Natural killer cell treated with Interleukin-12 subunit alpha and Interleukin-12 subunit beta and Interleukin-15 and Interleukin-18, amount 100 ng/mL, for 72 hours (primary cell): ENCODE data around the gene HUNK. TPM values are rescaled to one million over a fixed set of nuclear protein-coding genes. Genes with fewer than 3 reads are reported as not detected.

Experiments
- ATAC-seq, 2 donors: fragments of 150-1000 bp; cut with Tn5 transposase in 1 of 2; sonication (Bioruptor Pico), chemical (Tn5 transposase) in 1 of 2; 2 replicates each; pipeline ENCODE4 v1.10.0; 2021
- DNase-seq: peaks from one replicate; pipeline ENCODE4 v3.0.0; 2022; ENCODE audit warnings: low spot score
- H3K27ac Mint-ChIP-seq, 2 donors: 1 replicate in 1 of 2; 2 replicates in 1 of 2; pipeline ENCODE4 v1.8.0; 2022; ENCODE audit warnings: mixed read lengths in 2 of 2, mild to moderate bottlenecking in 1 of 2, moderate library complexity in 1 of 2
- H3K27me3 Mint-ChIP-seq, 2 donors: 1 replicate in 1 of 2; 2 replicates in 1 of 2; pipeline ENCODE4 v1.8.0; 2022; ENCODE audit warnings: mixed read lengths in 2 of 2
- H3K36me3 Mint-ChIP-seq: one replicate; pipeline ENCODE4 v1.8.0; 2022; ENCODE audit warnings: mixed read lengths
- H3K4me1 Mint-ChIP-seq, 2 donors: 1 replicate in 1 of 2; 2 replicates in 1 of 2; pipeline ENCODE4 v1.8.0; 2022; ENCODE audit warnings: low read depth in 2 of 2, mixed read lengths in 2 of 2, mild to moderate bottlenecking in 1 of 2
- H3K4me3 Mint-ChIP-seq: one replicate; pipeline ENCODE4 v1.8.0; 2022; ENCODE audit warnings: mixed read lengths
- H3K9me3 Mint-ChIP-seq: 2 replicates; pipeline ENCODE4 v1.8.0; 2022; ENCODE audit warnings: mixed read lengths
- total RNA-seq, 2 donors: library from RNA; stranded (reverse); gene quantifications; one replicate each; pipeline ENCODE4 v1.2.3, GENCODE V29; 2022

Gene HUNK
- under 1 TPM in 1 of 2 donors, not detected in 1; 0.07 TPM for total RNA-seq

- ATAC-seq: peak; percentile 17
- DNase-seq: no peak
Observed at GRCh38 chr21:31872452-31873274, at the start of gene HUNK. Gene HUNK (plus strand): TSS chr21:31873020. CDS start chr21:31873675, 655 bp downstream.

GRCh38 chr21:31829736-31830472, 42.9 kb upstream of the HUNK start:
- no peak for DNase-seq
- ATAC-seq: no peak
- Mint-ChIP-seq H3K27ac (no peak overlapping the region), H3K9me3 (no peaks in the 10 kb centered on the region), H3K36me3 (no peaks in the 10 kb centered on the region), H3K27me3 (peaks cover 14 to 25% of the 10 kb centered on the region in 2 donors), H3K4me1 (no peaks in the 10 kb centered on the region), H3K4me3 (no peak overlapping the region)

More at GRCh38 chr21:31872452-31873274, at the start of gene HUNK:
- H3K9me3 Mint-ChIP-seq: no peaks in the 10 kb centered on the region
- no peak within 1 kb of the TSS for H3K27ac Mint-ChIP-seq
- H3K4me1 Mint-ChIP-seq: peaks cover 0 to 5% of the 10 kb centered on the region in 2 donors
- peaks cover 41 to 49% of the 10 kb centered on the region in 2 donors for H3K27me3 Mint-ChIP-seq
- H3K36me3 Mint-ChIP-seq: no peaks in the 10 kb centered on the region
- peak within 1 kb of the TSS; percentile 34 for H3K4me3 Mint-ChIP-seq

- Mint-ChIP-seq H3K9me3 (no peaks in the 10 kb centered on the region), H3K27me3 (peaks cover 14 to 27% of the 10 kb centered on the region in 2 donors), H3K4me1 (no peaks in the 10 kb centered on the region), H3K4me3 (no peak overlapping the region), H3K36me3 (no peaks in the 10 kb centered on the region), H3K27ac (no peak overlapping the region)
- no peak for DNase-seq
- ATAC-seq: no peak
Observed at GRCh38 chr21:31830701-31831100, 42.1 kb upstream of the HUNK start.

GRCh38 chr21:31837041-31837440, 35.8 kb upstream of the HUNK start:
- H3K27ac Mint-ChIP-seq: no peak overlapping the region
- no peak for DNase-seq
- no peak for ATAC-seq
- H3K4me3 Mint-ChIP-seq: no peak overlapping the region
- no peaks in the 10 kb centered on the region for H3K36me3 Mint-ChIP-seq
- H3K27me3 Mint-ChIP-seq: peaks cover 22 to 47% of the 10 kb centered on the region in 2 donors
- no peaks in the 10 kb centered on the region for H3K4me1 Mint-ChIP-seq
- H3K9me3 Mint-ChIP-seq: no peaks in the 10 kb centered on the region

- no peak overlapping the region for H3K27ac Mint-ChIP-seq
- H3K36me3 Mint-ChIP-seq: no peaks in the 10 kb centered on the region
- no peaks in the 10 kb centered on the region for H3K4me1 Mint-ChIP-seq
- peaks cover 20 to 47% of the 10 kb centered on the region in 2 donors for H3K27me3 Mint-ChIP-seq
- ATAC-seq (no peak), DNase-seq (no peak)
- no peaks in the 10 kb centered on the region for H3K9me3 Mint-ChIP-seq
- no peak overlapping the region for H3K4me3 Mint-ChIP-seq
Observed at GRCh38 chr21:31837618-31838390, 35.0 kb upstream of the HUNK start.

GRCh38 chr21:31838586-31839355, 34.0 kb upstream of the HUNK start:
- no peak overlapping the region for H3K4me3 Mint-ChIP-seq
- no peaks in the 10 kb centered on the region for H3K36me3 Mint-ChIP-seq
- no peak overlapping the region for H3K27ac Mint-ChIP-seq
- peaks cover 21 to 56% of the 10 kb centered on the region in 2 donors for H3K27me3 Mint-ChIP-seq
- H3K9me3 Mint-ChIP-seq: no peaks in the 10 kb centered on the region
- H3K4me1 Mint-ChIP-seq: no peaks in the 10 kb centered on the region
- DNase-seq: no peak
- ATAC-seq: no peak

GRCh38 chr21:31844206-31844605, 28.6 kb upstream of the HUNK start:
- DNase-seq (no peak), ATAC-seq (no peak)
- no peaks in the 10 kb centered on the region for H3K36me3 Mint-ChIP-seq
- no peaks in the 10 kb centered on the region for H3K4me1 Mint-ChIP-seq
- H3K27ac Mint-ChIP-seq: no peak overlapping the region
- H3K4me3 Mint-ChIP-seq: no peak overlapping the region
- no peaks in the 10 kb centered on the region for H3K9me3 Mint-ChIP-seq
- H3K27me3 Mint-ChIP-seq: peaks cover 17 to 35% of the 10 kb centered on the region in 2 donors

- H3K27me3 Mint-ChIP-seq: peaks cover 15 to 33% of the 10 kb centered on the region in 2 donors
- DNase-seq (no peak), ATAC-seq (no peak)
- no peak overlapping the region for H3K4me3 Mint-ChIP-seq
- H3K36me3 Mint-ChIP-seq: no peaks in the 10 kb centered on the region
- H3K27ac Mint-ChIP-seq: no peak overlapping the region
- H3K4me1 Mint-ChIP-seq: no peaks in the 10 kb centered on the region
- H3K9me3 Mint-ChIP-seq: no peaks in the 10 kb centered on the region
Observed at GRCh38 chr21:31845151-31845729, 27.6 kb upstream of the HUNK start.

- no peak overlapping the region for H3K4me3 Mint-ChIP-seq
- H3K36me3 Mint-ChIP-seq: no peaks in the 10 kb centered on the region
- H3K4me1 Mint-ChIP-seq: no peaks in the 10 kb centered on the region
- ATAC-seq (no peak), DNase-seq (no peak)
- H3K27me3 Mint-ChIP-seq: peaks cover 18 to 35% of the 10 kb centered on the region in 2 donors
- no peaks in the 10 kb centered on the region for H3K9me3 Mint-ChIP-seq
- H3K27ac Mint-ChIP-seq: no peak overlapping the region
Observed at GRCh38 chr21:31846690-31847089, 26.1 kb upstream of the HUNK start.

GRCh38 chr21:31847761-31848160, 25.1 kb upstream of the HUNK start:
- Mint-ChIP-seq H3K9me3 (no peaks in the 10 kb centered on the region), H3K4me1 (no peaks in the 10 kb centered on the region), H3K27me3 (peaks cover 18 to 35% of the 10 kb centered on the region in 2 donors), H3K36me3 (no peaks in the 10 kb centered on the region), H3K4me3 (no peak overlapping the region), H3K27ac (no peak overlapping the region)
- ATAC-seq (no peak), DNase-seq (no peak)

GRCh38 chr21:31848326-31848985, 24.4 kb upstream of the HUNK start:
- H3K27ac Mint-ChIP-seq: no peak overlapping the region
- H3K9me3 Mint-ChIP-seq: no peaks in the 10 kb centered on the region
- peaks cover 17 to 29% of the 10 kb centered on the region in 2 donors for H3K27me3 Mint-ChIP-seq
- DNase-seq (no peak), ATAC-seq (no peak)
- no peaks in the 10 kb centered on the region for H3K36me3 Mint-ChIP-seq
- H3K4me3 Mint-ChIP-seq: no peak overlapping the region
- no peaks in the 10 kb centered on the region for H3K4me1 Mint-ChIP-seq

GRCh38 chr21:31850886-31851285, 21.9 kb upstream of the HUNK start:
- no peak overlapping the region for H3K4me3 Mint-ChIP-seq
- H3K9me3 Mint-ChIP-seq: no peaks in the 10 kb centered on the region
- H3K27ac Mint-ChIP-seq: no peak overlapping the region
- peaks cover 13 to 21% of the 10 kb centered on the region in 2 donors for H3K27me3 Mint-ChIP-seq
- no peak for ATAC-seq
- no peaks in the 10 kb centered on the region for H3K36me3 Mint-ChIP-seq
- no peak for DNase-seq
- no peaks in the 10 kb centered on the region for H3K4me1 Mint-ChIP-seq
